Inferior parietal cortex (tissue), 1 donor: ENCODE results near the gene DPH2.

ENCODE experiments used
- DNase-seq: peaks from one replicate; pipeline ENCODE4 v3.0.0-alpha.2; 2016; ENCODE audit errors: extremely low spot score

DPH2 gene

DNA sequence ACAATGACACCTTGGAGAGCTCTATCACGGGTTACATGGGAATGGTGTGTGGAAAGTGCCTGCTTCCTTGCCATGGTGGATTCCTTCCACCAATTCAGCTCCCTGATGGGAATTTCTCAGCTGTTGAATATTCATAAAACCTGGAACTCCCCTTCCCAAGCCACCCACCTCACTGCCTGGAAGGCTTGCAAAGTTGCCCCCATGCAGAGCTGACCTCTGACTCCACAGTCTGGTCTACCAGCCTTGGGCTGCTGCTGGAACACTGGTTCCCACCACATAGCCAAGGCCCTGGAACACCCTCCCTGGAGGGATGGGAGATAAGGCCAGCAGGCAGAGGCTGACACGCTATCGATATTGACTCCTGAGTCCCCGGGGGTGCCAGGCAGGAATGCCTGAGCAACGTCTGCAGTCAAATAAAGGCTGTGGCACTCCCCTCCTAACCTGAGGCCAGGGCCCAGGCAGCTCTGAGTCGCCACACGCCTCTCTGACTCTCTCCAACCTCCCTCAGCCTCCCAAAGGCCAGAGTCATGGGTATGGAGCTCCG lies 30.4 kb downstream of the DPH2 start:
- no peak for DNase-seq

DNA sequence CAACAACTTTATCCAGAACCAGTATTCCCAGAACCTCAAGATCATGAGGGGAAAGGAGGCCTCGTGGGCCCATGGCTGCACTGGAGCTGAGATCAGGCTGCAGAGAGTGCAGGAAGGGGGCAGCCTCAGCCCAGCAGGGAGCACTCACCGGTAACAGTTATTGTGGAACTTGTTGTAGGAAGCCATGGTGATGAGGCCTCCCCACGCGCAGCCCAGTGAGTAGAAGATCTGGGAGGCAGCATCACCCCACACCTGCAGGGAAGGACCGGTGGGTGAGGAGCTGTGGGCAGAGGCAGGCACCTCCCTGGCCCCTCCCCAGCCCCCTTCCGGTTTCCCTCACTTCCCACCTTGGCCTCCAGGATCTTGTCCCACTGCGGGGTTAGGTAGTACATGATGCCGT lies 32.4 kb downstream of the DPH2 start:
- no peak for DNase-seq

DNA sequence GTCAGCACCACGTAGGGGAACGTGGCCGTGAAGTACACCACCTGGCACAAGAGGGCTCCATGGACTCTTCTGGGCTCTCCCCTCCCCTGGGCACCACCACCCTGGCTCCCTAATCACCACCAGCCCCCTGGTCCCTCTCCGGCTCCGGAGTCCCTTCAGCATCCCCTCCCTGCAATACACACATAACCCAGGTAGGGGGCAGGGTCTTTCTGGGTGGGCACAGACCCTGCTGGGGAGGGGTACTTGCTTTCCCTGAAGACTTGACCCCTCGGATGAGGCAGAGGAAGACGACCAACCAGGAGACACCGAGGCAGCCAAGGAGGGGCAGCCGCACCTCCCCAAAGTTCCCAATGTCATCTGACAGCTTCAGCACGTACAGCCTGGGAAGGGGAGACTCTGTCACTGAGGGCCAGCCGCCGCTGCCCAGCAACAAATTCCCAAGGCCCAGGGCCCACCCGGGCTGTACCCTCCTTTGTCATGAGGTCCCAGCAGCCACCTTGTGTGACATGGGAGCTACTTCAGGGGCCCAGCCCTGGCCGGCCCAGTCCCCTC lies 32.9 kb downstream of the DPH2 start:
- DNase-seq, result no peak

DNA sequence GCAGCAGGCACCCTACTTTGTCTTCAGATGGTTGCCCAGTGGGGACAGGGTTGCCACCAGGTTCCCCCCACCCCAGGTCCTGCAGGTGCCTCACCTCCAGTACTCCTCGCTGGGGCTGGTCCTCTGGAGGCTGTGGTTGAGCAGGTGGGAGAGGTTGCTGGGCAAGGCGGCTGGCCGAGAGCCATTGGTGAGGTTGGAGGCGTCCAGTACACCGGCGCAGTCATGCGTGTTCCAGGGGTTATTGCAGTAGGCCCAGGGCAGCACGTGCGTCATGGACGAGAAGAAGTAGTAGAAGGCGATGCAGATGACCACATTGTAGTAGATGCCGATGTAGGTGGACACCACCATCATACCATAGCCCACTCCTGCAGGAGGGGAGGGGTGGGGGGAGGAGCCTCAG lies 38.4 kb downstream of the DPH2 start:
- no peak for DNase-seq

DNA sequence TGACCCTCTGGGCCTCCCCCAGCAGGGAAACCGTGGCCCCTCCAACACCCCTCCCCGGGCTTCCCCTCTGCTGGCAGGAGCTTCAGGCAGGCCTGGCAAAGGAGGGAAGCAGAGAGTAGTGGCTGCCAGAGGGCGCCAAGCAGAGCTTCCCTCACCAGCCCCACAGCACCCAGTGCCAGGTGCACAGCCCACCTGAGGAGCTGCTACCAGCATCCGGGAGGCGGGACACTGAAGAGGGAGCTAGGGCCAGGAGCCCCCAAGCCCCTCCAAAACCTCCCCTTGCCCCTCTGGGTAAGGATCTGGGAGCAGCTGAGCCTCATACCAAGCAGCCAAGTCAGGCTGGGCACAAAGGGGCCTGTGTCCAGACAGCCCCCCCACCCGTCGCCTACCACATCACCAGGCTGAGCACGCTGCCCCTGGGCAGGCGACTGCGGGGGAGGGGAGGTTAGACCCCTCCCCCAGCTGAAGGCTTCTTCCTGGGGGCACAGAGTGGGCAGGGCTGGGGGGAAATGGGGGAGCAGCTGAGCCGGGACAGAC lies 41.2 kb downstream of the DPH2 start:
- DNase-seq, result peak; percentile 73

DNA sequence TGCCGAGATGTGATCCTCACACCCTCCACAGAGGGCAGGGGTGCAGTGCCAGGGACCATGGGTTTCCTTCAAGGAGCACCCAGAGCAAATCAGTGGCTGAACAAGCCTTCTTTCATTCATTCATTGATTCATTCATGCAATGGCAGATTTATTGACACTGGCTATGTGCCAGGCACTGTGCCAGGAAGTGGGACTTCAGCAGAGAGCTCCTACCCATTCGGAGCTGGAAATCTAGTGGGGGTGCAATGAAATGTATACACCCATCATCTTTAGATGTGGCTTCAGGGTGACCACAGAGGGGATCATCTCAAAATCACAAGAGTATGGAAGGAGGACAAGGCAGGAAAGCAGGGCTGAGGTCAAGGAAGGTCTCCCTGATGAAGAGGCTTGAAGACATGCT lies 42.6 kb downstream of the DPH2 start:
- DNase-seq, result no peak

DNA sequence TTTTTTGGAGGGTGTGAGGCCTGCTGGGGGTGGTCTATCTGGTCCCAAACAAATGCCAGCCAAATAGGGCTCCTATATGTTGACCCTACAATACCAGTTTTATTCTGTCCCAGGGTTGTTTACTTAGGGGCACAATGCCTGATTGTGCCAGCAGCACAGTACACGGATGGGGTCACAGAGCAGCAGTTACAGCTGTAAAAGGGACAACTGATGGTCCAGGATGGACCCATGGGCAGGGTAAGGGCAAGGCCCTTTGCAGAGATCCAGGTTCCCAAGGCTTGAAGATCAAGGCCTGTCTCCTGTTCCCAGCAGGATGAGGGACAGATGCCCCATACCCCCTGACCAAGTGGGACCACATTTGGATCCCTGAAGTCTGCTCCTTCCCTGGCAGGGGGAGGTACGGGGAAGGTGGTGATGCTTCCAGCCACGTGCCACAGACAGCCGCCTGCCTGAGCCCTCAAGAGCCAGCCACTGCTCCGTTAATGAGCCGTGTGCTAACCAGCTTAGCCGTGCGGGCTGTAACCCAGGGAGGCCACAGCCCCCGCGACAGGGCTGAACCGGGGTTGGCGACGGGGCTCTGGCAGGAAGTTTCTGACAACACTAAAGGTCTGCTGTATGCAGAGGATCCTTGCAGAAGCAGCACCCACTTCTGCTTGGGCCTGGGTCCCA lies 43.3 kb downstream of the DPH2 start:
- DNase-seq, result no peak

DNA sequence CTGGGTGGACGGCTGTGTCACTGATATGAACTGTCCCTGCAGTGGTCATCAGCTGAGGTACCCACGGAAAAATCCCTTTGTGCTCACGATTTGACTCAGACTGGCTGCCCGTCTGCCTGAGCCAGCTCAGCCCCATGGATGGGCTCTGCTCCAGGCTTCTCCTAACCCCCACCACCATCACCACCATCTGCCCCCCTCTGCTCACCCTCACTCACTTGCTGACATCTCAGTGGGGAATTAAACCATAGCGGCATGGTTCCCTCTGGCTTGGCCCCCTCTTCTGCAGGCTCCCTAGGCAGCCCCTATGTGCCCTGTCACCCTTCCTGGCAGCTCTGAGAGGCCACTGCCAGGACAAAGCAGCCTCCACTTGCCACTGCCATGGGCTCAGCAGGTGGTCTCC lies 44.1 kb downstream of the DPH2 start:
- DNase-seq, result no peak

DNA sequence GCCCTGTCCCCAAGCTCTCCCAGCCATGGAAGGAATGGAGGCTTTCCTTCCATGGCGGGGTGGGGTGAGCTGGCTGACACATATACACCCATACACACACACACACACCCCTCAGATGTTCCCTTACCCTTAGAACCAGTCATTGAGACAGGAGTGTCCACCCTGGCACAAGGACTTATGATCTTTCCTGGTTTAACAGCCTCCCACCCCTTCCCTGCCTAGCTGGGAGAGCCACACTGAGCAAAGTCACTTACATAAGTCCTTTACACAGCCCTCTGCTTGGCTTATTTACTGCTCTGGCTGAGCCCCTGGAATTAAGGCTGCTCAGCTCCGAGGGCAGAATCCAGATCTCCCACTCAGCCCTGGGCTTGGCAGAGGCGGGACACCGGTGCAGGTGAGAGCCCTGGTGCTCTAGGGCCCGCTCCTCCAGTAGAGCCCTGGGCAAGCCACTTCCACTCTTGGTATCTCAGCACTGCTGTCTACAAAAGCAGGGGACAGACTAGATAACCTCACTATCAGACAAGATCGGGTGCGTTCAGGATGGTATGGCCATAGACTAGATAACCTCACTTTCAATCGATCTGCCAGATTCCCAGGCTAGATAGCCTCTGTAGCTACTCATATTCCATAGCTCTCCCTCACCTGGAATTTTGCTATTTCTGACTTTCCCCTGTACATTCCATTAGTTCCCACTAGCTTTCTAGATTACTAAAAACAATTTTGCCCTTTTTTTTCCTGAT lies 44.7 kb downstream of the DPH2 start:
- DNase-seq, result no peak

DNA sequence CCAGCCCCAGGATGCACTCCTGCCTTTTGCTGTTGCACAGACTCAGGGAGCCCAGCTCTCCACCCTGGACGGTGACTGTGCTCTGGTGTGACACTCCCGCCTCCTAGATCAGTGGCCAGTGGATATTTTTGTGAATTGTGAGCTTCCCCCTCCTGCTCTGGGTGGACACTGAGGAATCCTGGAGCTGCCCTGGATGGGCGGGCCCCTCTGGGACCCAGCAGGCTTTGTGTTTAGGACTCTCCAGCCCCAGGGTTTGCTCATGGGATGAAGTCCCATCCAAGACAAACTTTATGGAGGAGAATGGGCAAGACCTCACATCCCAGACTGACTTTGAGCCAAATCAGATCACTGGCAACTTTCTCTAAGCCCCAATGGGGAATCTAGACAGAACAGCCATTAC lies 45.4 kb downstream of the DPH2 start:
- no peak for DNase-seq

DNA sequence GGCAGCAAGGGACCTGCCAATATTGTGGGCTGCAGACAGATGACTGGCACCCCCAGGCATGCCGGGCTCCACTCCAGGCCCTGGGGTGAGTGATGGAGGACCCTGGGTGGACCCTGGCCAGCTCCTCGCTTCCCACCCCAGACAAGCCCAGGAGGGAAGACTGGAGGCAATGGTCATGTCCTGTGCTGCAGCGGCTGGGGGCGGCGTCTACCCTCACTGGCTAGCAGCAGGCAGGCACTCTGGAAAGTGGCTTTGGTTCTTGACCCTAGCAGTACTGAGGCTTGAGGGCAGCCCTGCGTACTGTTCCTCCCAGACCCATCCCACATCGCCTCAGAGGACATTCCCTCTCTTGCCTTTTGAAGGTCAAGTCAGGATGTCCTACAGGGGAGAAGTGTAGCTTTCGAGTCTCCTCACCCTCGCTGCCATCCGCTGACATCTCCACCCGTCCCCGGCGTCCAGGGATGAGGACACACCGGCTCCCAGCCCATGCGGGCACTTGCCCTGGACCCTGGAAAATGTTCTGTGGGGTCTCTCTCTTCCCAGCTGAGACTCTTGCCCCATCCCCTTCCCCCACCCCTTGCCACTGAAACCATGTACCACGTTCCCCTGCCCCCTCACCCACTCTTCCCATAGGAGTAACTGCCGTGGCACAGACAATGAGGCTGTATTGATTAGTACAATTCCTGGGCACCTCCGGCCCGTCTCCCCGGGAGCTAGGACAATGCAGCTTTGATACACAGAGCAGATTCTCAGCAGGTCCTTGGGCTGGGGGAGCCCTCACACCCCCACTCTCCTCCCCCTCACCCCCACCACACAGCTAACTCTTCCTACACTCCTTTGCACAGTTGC lies 46.5 kb downstream of the DPH2 start:
- no peak for DNase-seq

DNA sequence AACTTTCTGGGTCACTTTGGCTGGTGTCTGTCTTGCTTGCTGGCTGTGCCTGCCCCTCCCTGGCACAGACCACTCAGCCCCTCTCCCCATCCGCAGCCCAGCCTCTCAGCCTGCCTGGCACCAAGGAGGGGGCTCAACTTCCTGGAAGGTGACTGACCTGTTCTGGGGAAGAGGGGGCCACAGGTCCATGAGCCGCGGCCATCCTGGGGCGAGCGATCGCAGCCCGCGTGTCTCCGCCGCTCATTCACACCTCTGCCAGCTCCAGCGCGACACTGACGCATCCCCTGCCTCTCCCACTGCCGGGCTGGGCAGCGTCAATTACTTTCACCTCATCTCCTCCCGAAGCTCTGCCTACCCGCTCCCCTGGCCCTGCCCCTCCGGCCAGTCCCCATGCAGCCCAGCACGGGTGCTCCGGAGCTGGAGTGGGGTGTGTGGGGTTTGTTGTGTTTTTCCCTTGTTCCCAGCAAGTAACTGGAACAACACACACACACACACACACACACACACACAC lies 47.1 kb downstream of the DPH2 start:
- DNase-seq, result no peak

DNA sequence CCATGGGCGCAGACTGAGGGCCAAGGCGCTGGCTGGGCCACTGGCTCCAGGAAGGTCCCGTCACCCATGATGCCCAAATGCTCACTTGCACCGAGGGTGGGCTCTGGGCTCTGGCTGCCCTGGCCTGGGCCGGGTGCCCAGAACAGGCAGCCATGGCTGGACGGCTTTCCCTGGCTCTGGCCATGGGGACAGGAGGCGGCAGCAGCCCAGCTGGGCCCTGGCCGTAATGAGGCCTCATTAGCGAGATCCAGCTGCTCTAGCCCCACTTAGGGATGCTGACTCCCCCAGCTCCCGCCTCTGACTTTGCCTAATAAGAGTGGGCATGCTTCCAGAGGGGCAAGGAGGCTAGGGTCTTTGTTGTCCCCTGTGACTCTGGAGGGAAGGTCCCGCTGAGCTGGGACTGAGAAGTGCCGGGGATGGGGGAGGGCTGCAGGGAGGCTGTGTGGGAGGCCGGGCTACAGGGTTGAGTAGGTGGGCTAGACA lies 49.7 kb downstream of the DPH2 start:
- DNase-seq, result no peak

DNA sequence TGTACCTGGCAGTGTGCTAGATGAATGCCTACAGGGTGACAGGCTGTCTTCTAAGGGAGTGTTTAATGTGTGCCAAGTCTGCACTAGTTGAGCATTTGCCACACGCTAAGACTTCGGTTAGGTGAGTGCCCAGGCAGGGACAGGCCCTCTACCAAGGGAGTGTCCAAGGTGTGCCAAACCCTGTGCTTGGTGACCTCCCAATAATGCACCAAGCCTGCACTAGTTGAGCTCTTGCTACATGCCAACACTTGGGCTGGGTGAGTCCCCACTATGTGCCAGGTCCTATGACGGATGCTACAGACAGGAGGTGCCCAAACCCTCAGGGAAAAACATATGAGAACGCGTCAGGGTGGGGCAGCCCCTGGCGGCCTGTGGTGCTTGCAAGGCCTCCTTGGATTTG lies 50.7 kb downstream of the DPH2 start:
- DNase-seq, result no peak

DNA sequence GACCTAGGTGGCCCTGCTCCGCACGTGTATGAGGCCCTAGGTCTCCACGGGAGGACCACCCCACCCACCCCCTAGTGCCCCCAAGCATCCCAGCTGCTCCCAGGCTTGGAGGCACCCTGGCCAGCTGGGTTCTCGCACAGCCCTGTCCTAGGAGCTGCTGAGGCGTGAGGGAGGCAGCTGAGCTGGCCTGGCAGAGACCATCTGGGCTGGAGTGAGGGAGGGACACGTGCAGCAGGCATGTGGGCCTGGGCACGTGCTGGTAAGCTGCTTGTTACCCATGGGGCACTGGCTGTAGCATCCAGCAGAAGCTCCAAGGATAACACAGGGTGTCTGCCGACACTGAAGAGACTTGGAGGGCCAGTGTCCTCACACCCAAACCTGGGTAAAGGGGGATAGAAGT lies 51.3 kb downstream of the DPH2 start:
- no peak for DNase-seq

DNA sequence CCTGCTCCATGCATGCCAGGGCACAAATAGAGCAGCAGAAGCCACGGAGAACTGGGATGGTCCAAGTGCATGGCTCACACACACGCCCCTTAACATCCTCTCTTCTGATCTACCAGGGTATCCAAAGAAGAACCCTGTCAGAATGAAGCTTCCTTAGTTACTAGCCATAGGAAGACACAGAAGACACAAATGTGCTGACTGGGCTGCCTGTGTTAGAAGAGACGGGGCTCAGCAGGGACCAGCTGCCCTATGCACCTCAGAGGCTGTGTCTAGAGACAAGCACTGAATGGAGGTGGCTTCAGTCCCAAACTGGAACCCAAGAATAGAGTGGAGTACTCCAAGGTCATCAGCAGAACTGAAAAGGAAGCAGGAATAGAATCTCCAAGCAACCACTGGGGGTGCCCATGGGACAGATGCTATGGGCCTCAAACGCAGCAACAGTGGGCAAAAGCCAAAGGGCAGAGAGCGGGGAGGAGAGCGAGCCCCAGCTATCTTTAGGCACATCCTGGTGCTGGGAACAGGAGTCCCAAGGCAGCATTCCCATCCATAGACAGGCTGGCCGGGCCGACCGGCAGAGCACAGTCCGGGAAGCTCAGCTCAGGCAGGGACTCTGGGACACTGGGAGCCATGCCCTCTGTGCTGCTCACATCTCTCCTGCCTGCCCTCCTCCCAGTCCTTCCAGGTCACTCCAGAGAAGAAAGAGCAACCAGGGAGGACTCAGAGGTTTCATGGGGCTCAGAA lies 51.9 kb downstream of the DPH2 start:
- no peak for DNase-seq
